Parathyroid adenoma (tissue), 2 donors: ENCODE results near the gene SCFD2.

ENCODE experiments used
- H2AFZ ChIP-seq: fragments of 300-600 bp; sonication (generic); one replicate; pipeline ENCODE4 v1.7.0; 2017; ENCODE audit warnings: antibody characterized with exemption, mild to moderate bottlenecking
- H3K27ac ChIP-seq: fragments of 300-600 bp; sonication (generic); one replicate; pipeline ENCODE4 v1.7.0; 2017
- H3K27me3 ChIP-seq: fragments of 300-600 bp; sonication (generic); one replicate; pipeline ENCODE4 v1.7.0; 2017; ENCODE audit warnings: low read length; ENCODE audit not compliant: control insufficient read depth, insufficient read depth
- H3K36me3 ChIP-seq: fragments of 300-600 bp; sonication (generic); one replicate; pipeline ENCODE4 v1.7.0; 2017; ENCODE audit warnings: low read length; ENCODE audit not compliant: control insufficient read depth, insufficient read depth
- H3K4me1 ChIP-seq: fragments of 300-600 bp; sonication (generic); one replicate; pipeline ENCODE4 v1.7.0; 2017; ENCODE audit warnings: control low read depth
- H3K4me2 ChIP-seq: fragments of 300-600 bp; sonication (generic); one replicate; pipeline ENCODE4 v1.7.0; 2017; ENCODE audit warnings: low read length
- H3K4me3 ChIP-seq: fragments of 300-600 bp; sonication (generic); one replicate; pipeline ENCODE4 v1.7.0; 2017; ENCODE audit warnings: low read depth, low read length
- H3K79me2 ChIP-seq: fragments of 300-600 bp; sonication (generic); one replicate; pipeline ENCODE4 v1.7.0; 2017; ENCODE audit warnings: control low read depth
- H3K9ac ChIP-seq: fragments of 300-600 bp; sonication (generic); one replicate; pipeline ENCODE4 v1.7.0; 2017; ENCODE audit warnings: mild to moderate bottlenecking
- H3K9me3 ChIP-seq: fragments of 300-600 bp; sonication (generic); one replicate; pipeline ENCODE4 v1.7.0; 2017; ENCODE audit warnings: low read length; ENCODE audit not compliant: control insufficient read depth
- TF ChIP-seq, protein P1 (sequence below): fragments of 300-600 bp; sonication (generic); IDR thresholded peaks from one replicate; pipeline ENCODE4 v1.7.0; 2017; ENCODE audit warnings: antibody characterized with exemption, mild to moderate bottlenecking
- donor health status: primary hyperparathyroidism.

SCFD2 gene

DNA sequence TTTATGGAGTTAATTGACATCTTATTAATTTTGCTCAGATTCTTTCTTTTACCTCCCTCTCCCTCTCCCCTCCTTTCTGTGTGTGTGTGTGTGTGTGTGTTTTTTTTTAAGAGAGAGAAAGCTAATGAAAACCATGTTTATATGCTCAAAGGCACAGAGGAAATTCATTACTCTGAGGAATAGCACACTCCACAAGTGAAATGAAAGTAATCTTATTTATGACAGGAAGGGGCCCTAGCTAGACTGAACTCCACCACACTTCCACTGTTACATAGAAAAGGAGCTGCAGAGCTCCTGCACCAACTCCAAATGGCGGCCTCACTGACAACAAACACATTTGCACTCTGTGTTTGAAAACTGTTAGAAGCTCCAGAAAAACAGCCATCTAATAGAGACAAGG, 353.1 kb downstream of the SCFD2 start:
- Histone ChIP-seq H2AFZ (no peak overlapping the region), H3K4me3 (no peak overlapping the region), H3K4me2 (no peak overlapping the region), H3K36me3 (no peaks in the 10 kb centered on the region), H3K4me1 (no peaks in the 10 kb centered on the region), H3K9ac (no peak overlapping the region), H3K27me3 (no peaks in the 10 kb centered on the region), H3K27ac (no peak overlapping the region), H3K9me3 (no peaks in the 10 kb centered on the region), H3K79me2 (no peaks in the 10 kb centered on the region)
- TF ChIP-seq, protein P1, sequence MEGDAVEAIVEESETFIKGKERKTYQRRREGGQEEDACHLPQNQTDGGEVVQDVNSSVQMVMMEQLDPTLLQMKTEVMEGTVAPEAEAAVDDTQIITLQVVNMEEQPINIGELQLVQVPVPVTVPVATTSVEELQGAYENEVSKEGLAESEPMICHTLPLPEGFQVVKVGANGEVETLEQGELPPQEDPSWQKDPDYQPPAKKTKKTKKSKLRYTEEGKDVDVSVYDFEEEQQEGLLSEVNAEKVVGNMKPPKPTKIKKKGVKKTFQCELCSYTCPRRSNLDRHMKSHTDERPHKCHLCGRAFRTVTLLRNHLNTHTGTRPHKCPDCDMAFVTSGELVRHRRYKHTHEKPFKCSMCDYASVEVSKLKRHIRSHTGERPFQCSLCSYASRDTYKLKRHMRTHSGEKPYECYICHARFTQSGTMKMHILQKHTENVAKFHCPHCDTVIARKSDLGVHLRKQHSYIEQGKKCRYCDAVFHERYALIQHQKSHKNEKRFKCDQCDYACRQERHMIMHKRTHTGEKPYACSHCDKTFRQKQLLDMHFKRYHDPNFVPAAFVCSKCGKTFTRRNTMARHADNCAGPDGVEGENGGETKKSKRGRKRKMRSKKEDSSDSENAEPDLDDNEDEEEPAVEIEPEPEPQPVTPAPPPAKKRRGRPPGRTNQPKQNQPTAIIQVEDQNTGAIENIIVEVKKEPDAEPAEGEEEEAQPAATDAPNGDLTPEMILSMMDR = no peak

GRCh38 chr4:53011259-53011905, 354.5 kb downstream of the SCFD2 start:
- H2AFZ ChIP-seq = no peak overlapping the region
- H3K9me3 ChIP-seq = no peaks in the 10 kb centered on the region
- H3K4me1 ChIP-seq = no peaks in the 10 kb centered on the region
- no peaks in the 10 kb centered on the region for H3K27me3 ChIP-seq
- H3K4me3 ChIP-seq = no peak overlapping the region
- TF ChIP-seq, protein P1 = no peak
- no peak overlapping the region for H3K9ac ChIP-seq
- no peak overlapping the region for H3K4me2 ChIP-seq
- H3K36me3 ChIP-seq = no peaks in the 10 kb centered on the region
- H3K79me2 ChIP-seq = no peaks in the 10 kb centered on the region
- no peak overlapping the region for H3K27ac ChIP-seq

DNA sequence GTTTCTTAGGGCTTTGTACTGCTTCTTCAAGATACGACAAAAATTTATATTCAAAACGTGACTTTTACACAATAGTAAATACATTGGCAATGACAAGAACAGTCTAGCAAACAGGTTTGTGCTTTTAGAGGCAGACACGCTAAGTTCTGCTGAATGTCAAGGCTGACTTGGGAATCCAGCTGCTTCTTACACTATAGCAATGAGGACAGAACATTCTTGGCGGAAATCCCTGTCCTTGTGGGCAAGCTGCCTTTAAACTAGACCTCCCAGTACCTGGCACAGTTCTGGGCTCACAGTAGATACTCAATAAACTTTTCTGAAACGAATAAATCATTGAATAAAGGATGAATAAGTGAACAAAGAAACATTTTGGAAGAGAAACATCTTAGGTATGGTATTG, 355.5 kb downstream of the SCFD2 start:
- Histone ChIP-seq H3K4me1 (no peaks in the 10 kb centered on the region), H3K79me2 (no peaks in the 10 kb centered on the region), H3K4me3 (no peak overlapping the region), H3K9ac (no peak overlapping the region), H3K27ac (no peak overlapping the region), H3K4me2 (no peak overlapping the region), H3K27me3 (no peaks in the 10 kb centered on the region), H3K36me3 (no peaks in the 10 kb centered on the region), H2AFZ (no peak overlapping the region), H3K9me3 (no peaks in the 10 kb centered on the region)
- TF ChIP-seq, protein P1 = no peak

DNA sequence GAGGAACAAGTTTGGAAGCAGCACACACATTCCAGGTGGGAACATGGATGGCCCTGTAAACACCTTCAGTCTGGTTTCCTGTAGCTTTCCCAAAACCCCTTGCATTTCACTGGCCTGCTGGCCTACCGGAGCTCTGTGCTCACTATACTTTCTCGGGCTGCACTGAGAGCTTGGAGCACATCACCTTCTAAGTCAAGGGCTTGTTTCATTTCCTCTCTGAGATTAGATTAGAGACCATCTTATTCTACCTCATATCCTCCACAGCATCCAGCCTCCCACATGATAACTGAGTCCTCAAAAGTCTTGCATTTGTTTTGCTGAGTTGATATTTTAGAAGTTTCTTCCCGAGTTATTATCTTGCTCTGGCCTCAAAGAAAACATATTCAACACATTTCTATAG, 356.0 kb downstream of the SCFD2 start:
- no peak overlapping the region for H3K27ac ChIP-seq
- H3K4me3 ChIP-seq = no peak overlapping the region
- H2AFZ ChIP-seq = no peak overlapping the region
- no peaks in the 10 kb centered on the region for H3K36me3 ChIP-seq
- TF ChIP-seq, protein P1 = no peak
- no peak overlapping the region for H3K4me2 ChIP-seq
- H3K79me2 ChIP-seq = no peaks in the 10 kb centered on the region
- H3K9ac ChIP-seq = no peak overlapping the region
- no peaks in the 10 kb centered on the region for H3K27me3 ChIP-seq
- no peaks in the 10 kb centered on the region for H3K9me3 ChIP-seq
- no peaks in the 10 kb centered on the region for H3K4me1 ChIP-seq

DNA sequence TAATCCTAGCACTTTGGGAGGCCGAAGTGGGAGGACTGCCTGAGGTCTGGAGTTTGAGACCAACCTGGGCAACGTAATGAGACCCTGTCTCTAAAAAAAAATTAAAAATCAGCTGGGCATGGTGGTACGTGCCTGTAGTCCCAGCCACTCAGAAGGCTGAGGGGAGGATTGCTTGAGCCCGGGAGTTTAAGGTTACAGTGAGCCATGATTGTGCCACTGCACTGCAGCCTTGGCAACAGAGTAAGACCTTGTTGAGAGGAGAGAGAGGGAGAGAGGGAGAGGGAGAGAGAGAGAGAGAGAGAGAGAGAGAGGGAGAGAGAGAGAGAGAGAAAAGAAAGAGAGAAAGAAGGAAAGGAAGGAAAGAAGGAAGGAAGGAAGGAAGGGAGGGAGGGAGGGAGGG, 358.8 kb downstream of the SCFD2 start:
- H3K79me2 ChIP-seq = no peaks in the 10 kb centered on the region
- TF ChIP-seq, protein P1 = no peak
- no peak overlapping the region for H3K27ac ChIP-seq
- H3K4me2 ChIP-seq = no peak overlapping the region
- no peak overlapping the region for H2AFZ ChIP-seq
- no peaks in the 10 kb centered on the region for H3K4me1 ChIP-seq
- no peaks in the 10 kb centered on the region for H3K9me3 ChIP-seq
- H3K27me3 ChIP-seq = no peaks in the 10 kb centered on the region
- H3K36me3 ChIP-seq = no peaks in the 10 kb centered on the region
- no peak overlapping the region for H3K9ac ChIP-seq
- no peak overlapping the region for H3K4me3 ChIP-seq
